Omental fat pad (tissue), 4 donors: ENCODE results near the gene MRAP. TPM values are rescaled to one million over a fixed set of nuclear protein-coding genes. Genes with fewer than 3 reads are reported as not detected.

Experiments used
- ATAC-seq: fragments of 150-250 bp; one replicate; pipeline ENCODE4 v1.9.1; 2016; ENCODE audit warnings: mild to moderate bottlenecking, moderate library complexity; ENCODE audit not compliant: low FRiP score
- DNase-seq: peaks from one replicate; pipeline ENCODE4 v3.0.0-alpha.2; 2019; ENCODE audit warnings: low spot score
- total RNA-seq, 4 donors: library from RNA; depleted of rRNA; stranded (reverse); fragments of >200 nt; gene quantifications; one replicate each; pipeline ENCODE4 v1.1.0, GENCODE V29; 2016
- TF ChIP-seq, protein P1 (sequence below), 3 donors: fragments of 450-650 bp; IDR thresholded peaks; one replicate each; pipeline ENCODE4 v1.5.1; 2016 to 2017; ENCODE audit warnings: antibody characterized with exemption in 3 of 3, mild to moderate bottlenecking in 3 of 3, moderate library complexity in 2 of 3

MRAP gene
- total RNA-seq, 4 donors from 2014 or later, result 6.5 to 162 (median 41.3) TPM

GRCh38 chr21:32351428-32351827 is 52.8 kb downstream of the MRAP start:
- DNase-seq (no peak), ATAC-seq (no peak)
- TF ChIP-seq, protein P1, sequence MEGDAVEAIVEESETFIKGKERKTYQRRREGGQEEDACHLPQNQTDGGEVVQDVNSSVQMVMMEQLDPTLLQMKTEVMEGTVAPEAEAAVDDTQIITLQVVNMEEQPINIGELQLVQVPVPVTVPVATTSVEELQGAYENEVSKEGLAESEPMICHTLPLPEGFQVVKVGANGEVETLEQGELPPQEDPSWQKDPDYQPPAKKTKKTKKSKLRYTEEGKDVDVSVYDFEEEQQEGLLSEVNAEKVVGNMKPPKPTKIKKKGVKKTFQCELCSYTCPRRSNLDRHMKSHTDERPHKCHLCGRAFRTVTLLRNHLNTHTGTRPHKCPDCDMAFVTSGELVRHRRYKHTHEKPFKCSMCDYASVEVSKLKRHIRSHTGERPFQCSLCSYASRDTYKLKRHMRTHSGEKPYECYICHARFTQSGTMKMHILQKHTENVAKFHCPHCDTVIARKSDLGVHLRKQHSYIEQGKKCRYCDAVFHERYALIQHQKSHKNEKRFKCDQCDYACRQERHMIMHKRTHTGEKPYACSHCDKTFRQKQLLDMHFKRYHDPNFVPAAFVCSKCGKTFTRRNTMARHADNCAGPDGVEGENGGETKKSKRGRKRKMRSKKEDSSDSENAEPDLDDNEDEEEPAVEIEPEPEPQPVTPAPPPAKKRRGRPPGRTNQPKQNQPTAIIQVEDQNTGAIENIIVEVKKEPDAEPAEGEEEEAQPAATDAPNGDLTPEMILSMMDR (IDR thresholded peaks at IDR 0.05), result no peak

- TF ChIP-seq, protein P1 (IDR thresholded peaks at IDR 0.05), result no peak
- ATAC-seq (peak; percentile 19), DNase-seq (no peak)
Measured at GRCh38 chr21:32352526-32352925, 53.9 kb downstream of the MRAP start.

- DNase-seq (no peak), ATAC-seq (no peak)
- TF ChIP-seq, protein P1 (IDR thresholded peaks at IDR 0.05), result no peak
Measured at GRCh38 chr21:32353002-32353711, 54.5 kb downstream of the MRAP start.

- DNase-seq, result no peak
- ATAC-seq, result no peak
- TF ChIP-seq, protein P1 (IDR thresholded peaks at IDR 0.05), result no peak
Measured at GRCh38 chr21:32356874-32357395, 58.3 kb downstream of the MRAP start.

GRCh38 chr21:32359719-32360260 is 61.1 kb downstream of the MRAP start:
- DNase-seq (no peak), ATAC-seq (no peak)
- TF ChIP-seq, protein P1 (IDR thresholded peaks at IDR 0.05), result no peak

GRCh38 chr21:32360401-32360975 is 61.8 kb downstream of the MRAP start:
- TF ChIP-seq, protein P1 (IDR thresholded peaks at IDR 0.05), result no peak
- DNase-seq (no peak), ATAC-seq (no peak)

Other genes with a start within 250 kb of the MRAP start
- gene MIS18A, start 19.8 kb upstream of the MRAP start, total RNA-seq, result 1 to 10 TPM; 3.5 to 5.3 (median 4.1) TPM
- 10 to 100 TPM; 17.3 to 48.5 (median 17.4) TPM for gene URB1, start 94.2 kb downstream of the MRAP start, total RNA-seq
- gene EVA1C, start 113.9 kb downstream of the MRAP start, total RNA-seq, result 100 to 1,000 TPM in 1 of 4 donors, 10 to 100 TPM in 3; 41.1 to 108 (median 75.9) TPM